ENCODE data around the gene DMC1.
"Not testable (repeated sequence)": the region's sequence is repeated elsewhere in the genome, so short reads cannot be mapped to it uniquely, and the experiment has no call there.

The DMC1 gene

DNA sequence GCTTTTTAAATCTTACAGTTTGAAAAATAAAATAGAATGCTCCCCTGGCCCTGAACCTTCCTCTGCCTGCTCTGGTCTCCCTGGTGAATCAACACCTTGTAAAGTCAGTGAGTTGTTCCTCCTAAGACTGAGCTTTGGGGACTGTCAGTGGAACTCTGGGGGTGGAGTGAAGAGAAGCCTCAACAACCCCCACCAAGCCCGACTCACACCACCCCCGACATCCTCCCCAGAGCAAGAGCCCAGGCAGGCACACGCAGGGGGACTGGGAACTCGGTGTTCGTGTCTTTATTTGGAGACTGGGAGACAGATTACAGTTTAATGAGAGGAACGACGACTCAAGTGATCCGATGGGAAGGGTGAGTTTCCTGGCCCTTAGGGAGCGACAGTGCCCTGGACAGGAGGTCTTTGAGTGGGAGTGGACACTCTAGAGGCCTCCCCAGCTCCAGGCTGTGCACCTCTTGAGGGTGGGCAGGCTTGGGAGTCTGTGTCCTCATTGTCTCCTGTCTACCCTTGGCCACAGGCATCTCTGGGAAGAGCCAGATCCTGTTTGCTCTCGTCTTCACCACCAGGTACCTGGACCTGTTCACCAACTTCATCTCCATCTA is 95.9 kb downstream of the DMC1 start:
- no peak for DNase-seq (ENCODE audit: insufficient read length, low spot score)
- no peak for FAIRE-seq

GRCh38 chr22:38471237-38471636 is 98.7 kb downstream of the DMC1 start:
- DNase-seq (ENCODE audit: insufficient read length, low spot score) (no peak), FAIRE-seq (no peak)

DNA sequence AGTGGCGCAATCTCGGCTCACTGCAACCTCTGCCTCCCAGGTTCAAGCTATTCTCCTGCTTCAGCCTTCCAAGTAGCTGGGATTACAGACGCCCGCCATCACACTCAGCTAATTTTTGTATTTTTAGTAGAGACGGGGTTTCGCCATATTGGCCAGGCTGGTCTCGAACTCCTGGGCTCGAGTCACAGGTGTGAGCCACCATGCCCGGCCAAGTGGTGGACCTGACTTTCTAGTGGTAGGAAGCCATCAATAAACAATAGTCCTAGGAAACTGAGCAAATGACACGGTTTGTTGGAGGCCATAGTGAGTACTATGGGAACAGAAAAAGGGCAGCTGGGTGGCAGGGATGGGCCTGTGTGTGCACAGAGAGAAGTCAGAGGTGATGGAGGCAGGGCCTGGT is 99.8 kb downstream of the DMC1 start:
- DNase-seq (ENCODE audit: insufficient read length, low spot score); FAIRE-seq: not testable (repeated sequence)

DNA sequence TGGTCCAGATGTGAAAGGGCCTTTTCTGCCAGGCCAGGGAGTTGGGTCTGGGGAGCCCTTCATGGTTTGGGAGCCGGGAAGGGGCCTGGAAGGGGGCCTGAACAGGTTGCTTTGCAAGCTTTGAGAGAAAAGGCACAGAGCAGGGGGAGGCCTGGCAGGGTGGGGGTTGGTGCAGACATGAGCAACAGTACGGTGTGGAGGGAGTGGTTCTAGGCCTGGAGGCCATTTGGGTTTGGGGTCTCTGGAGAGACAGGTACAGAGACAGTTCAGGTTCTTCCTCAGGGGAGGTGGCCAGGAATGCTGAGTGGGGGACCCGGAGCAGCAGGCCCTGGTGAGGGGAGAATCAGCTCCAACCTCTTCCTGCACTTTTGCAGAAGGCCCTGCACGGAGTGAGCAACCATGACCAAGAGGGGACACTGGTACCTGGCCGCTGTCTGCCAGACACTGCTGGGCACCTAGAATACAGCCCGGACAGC is 100.6 kb downstream of the DMC1 start:
- no peak for FAIRE-seq

More for the DNA sequence above, 100.6 kb downstream of the DMC1 start:
- no peak for DNase-seq (ENCODE audit: insufficient read length, low spot score)
